IMR-90 (cell line): ENCODE measurements around the gene AMBP. TPM values are rescaled to one million over a fixed set of nuclear protein-coding genes. Genes with fewer than 3 reads are reported as not detected.

Experiments used
- ATAC-seq: fragments of 200-7000 bp; cut with Tn5 transposase; 2 replicates; pipeline ENCODE4 v1.9.1; 2020; ENCODE audit warnings: low read depth, mild to moderate bottlenecking, moderate library complexity
- BruUV-seq: library from RNA; stranded (reverse); fragments of 400-500 nt; replicated peaks from 2 replicates; lab custom pipeline; 2021; lab: Mats Ljungman, UMichigan
- CTCF ChIA-PET: fragments of 300-600 bp; formaldehyde crosslinking; extraction: SDS; loops from one replicate; lab custom pipeline; 2021; ENCODE audit warnings: antibody characterized with exemption; lab: Yijun Ruan, JAX
- POLR2A ChIA-PET: fragments of 300-600 bp; sonication (Branson Sonifier 250); formaldehyde crosslinking; loops from one replicate; lab custom pipeline; 2022; ENCODE audit warnings: antibody characterized with exemption; ENCODE audit not compliant: unreplicated experiment; lab: Charles Lee
- DNase-seq: peaks from one replicate; pipeline ENCODE4 v3.0.0; 2013
- H2AFZ ChIP-seq: replicated peaks from 2 replicates; pipeline ENCODE3; 2013; ENCODE audit warnings: low read length, mild to moderate bottlenecking; ENCODE audit not compliant: poor library complexity
- H2AK5ac ChIP-seq: 2 replicates; pipeline ENCODE4 v1.6.1; 2013; ENCODE audit warnings: low read depth, low read length, inconsistent platforms
- H2AK9ac ChIP-seq: replicated peaks from 2 replicates; pipeline ENCODE3; 2013; ENCODE audit warnings: mild to moderate bottlenecking, low read depth, low read length, moderate library complexity; ENCODE audit not compliant: poor library complexity
- H2BK120ac ChIP-seq: 2 replicates; pipeline ENCODE4 v1.6.1; 2013; ENCODE audit warnings: low read depth, low read length, inconsistent platforms
- H2BK15ac ChIP-seq: 3 replicates; pipeline ENCODE4 v1.6.1; 2013; ENCODE audit warnings: low read depth, low read length, inconsistent platforms
- H2BK20ac ChIP-seq: 2 replicates; pipeline ENCODE4 v1.6.1; 2013; ENCODE audit warnings: low read depth, mild to moderate bottlenecking, inconsistent platforms, low read length, moderate library complexity
- H2BK5ac ChIP-seq: 2 replicates; pipeline ENCODE4 v1.6.1; 2013; ENCODE audit warnings: mild to moderate bottlenecking, low read depth, low read length, inconsistent platforms; ENCODE audit not compliant: poor library complexity, severe bottlenecking
- H3K14ac ChIP-seq: replicated peaks from 2 replicates; pipeline ENCODE4 v1.6.1; 2013; ENCODE audit warnings: low read depth, low read length, inconsistent platforms
- H3K18ac ChIP-seq: 2 replicates; pipeline ENCODE4 v1.6.1; 2013; ENCODE audit warnings: low read depth, low read length, control low read depth
- H3K23ac ChIP-seq: 2 replicates; pipeline ENCODE4 v1.6.1; 2013; ENCODE audit warnings: low read depth, low read length, inconsistent platforms
- H3K27ac ChIP-seq: 2 replicates; pipeline ENCODE4 v1.5.1; 2013; ENCODE audit warnings: mild to moderate bottlenecking, control low read depth, low read length; ENCODE audit not compliant: insufficient read depth
- H3K27me3 ChIP-seq: 2 replicates; pipeline ENCODE4 v1.6.1; 2013; ENCODE audit warnings: low read length; ENCODE audit not compliant: control insufficient read depth, insufficient read depth
- H3K36me3 ChIP-seq: 2 replicates; pipeline ENCODE4 v1.6.1; 2013; ENCODE audit warnings: low read length, mixed read lengths; ENCODE audit not compliant: control insufficient read depth, insufficient read depth
- H3K4ac ChIP-seq: 2 replicates; pipeline ENCODE4 v1.6.1; 2013; ENCODE audit warnings: low read depth, low read length, inconsistent platforms
- H3K4me1 ChIP-seq: 2 replicates; pipeline ENCODE4 v1.6.1; 2013; ENCODE audit warnings: low read length, mixed read lengths; ENCODE audit not compliant: control insufficient read depth, insufficient read depth
- H3K4me2 ChIP-seq: 2 replicates; pipeline ENCODE4 v1.6.1; 2013; ENCODE audit warnings: low read depth, mild to moderate bottlenecking, control low read depth, low read length, moderate library complexity
- H3K4me3 ChIP-seq: 2 replicates; pipeline ENCODE4 v1.5.1; 2013; ENCODE audit warnings: low read depth, mild to moderate bottlenecking, control low read depth, low read length, moderate library complexity; ENCODE audit not compliant: insufficient read depth
- H3K56ac ChIP-seq: 2 replicates; pipeline ENCODE4 v1.6.1; 2013; ENCODE audit warnings: low read length, inconsistent platforms; ENCODE audit not compliant: insufficient read depth; ENCODE audit errors: extremely low read depth
- H3K79me1 ChIP-seq, 2 experiments: 2 replicates each; pipeline ENCODE4 v1.6.1; 2013; ENCODE audit warnings: low read length in 2 of 2, inconsistent platforms in 1 of 2, low read depth in 1 of 2
- H3K9ac ChIP-seq: 2 replicates; pipeline ENCODE4 v1.6.1; 2013; ENCODE audit warnings: low read depth, low read length, control low read depth
- H3K9me1 ChIP-seq: 2 replicates; pipeline ENCODE4 v1.6.1; 2013; ENCODE audit warnings: low read length, inconsistent platforms; ENCODE audit not compliant: insufficient read depth
- H3K9me3 ChIP-seq: 2 replicates; pipeline ENCODE4 v1.6.1; 2013; ENCODE audit warnings: low read length; ENCODE audit not compliant: control insufficient read depth, insufficient read depth
- H4K20me1 ChIP-seq: 2 replicates; pipeline ENCODE4 v1.6.1; 2013; ENCODE audit warnings: low read length, inconsistent platforms; ENCODE audit not compliant: insufficient read depth
- H4K5ac ChIP-seq: 2 replicates; pipeline ENCODE4 v1.6.1; 2013; ENCODE audit warnings: mild to moderate bottlenecking, low read depth, low read length, control low read depth
- H4K8ac ChIP-seq, 2 experiments: 2 replicates each; pipeline ENCODE4 v1.6.1; 2013; ENCODE audit warnings: low read depth in 2 of 2, low read length in 2 of 2, control low read depth in 1 of 2, inconsistent platforms in 1 of 2
- H4K91ac ChIP-seq: 2 replicates; pipeline ENCODE4 v1.6.1; 2013; ENCODE audit warnings: low read depth, low read length, inconsistent platforms; ENCODE audit not compliant: insufficient read depth
- CEBPB ChIP-seq: IDR thresholded peaks from 2 replicates; pipeline ENCODE4 v1.6.1; 2012; ENCODE audit warnings: low read depth, low read length, improper control_type of control experiment
- CHD1 ChIP-seq: IDR thresholded peaks from 2 replicates; pipeline ENCODE4 v1.6.1; 2012; ENCODE audit warnings: low read depth, low read length, improper control_type of control experiment
- FOS ChIP-seq: fragments of 150-350 bp; IDR thresholded peaks from 2 replicates; pipeline ENCODE4 v1.6.1; 2016; ENCODE audit warnings: low read depth, low read length
- MAFK ChIP-seq: IDR thresholded peaks from 2 replicates; pipeline ENCODE4 v1.6.1; 2012; ENCODE audit warnings: low read depth, low read length, improper control_type of control experiment
- MAZ ChIP-seq: IDR thresholded peaks from 2 replicates; pipeline ENCODE4 v1.6.1; 2012; ENCODE audit warnings: low read depth, mild to moderate bottlenecking, low read length, improper control_type of control experiment, moderate library complexity, borderline replicate concordance
- MXI1 ChIP-seq: IDR thresholded peaks from 2 replicates; pipeline ENCODE4 v1.6.1; 2012; ENCODE audit warnings: low read depth, mild to moderate bottlenecking, low read length, moderate library complexity, borderline replicate concordance
- NFE2L2 ChIP-seq: fragments of 150-350 bp; IDR thresholded peaks from 2 replicates; pipeline ENCODE4 v1.6.1; 2016; ENCODE audit warnings: low read depth, mild to moderate bottlenecking, low read length
- RCOR1 ChIP-seq: IDR thresholded peaks from 2 replicates; pipeline ENCODE4 v1.6.1; 2012; ENCODE audit warnings: mild to moderate bottlenecking, low read length, improper control_type of control experiment; ENCODE audit not compliant: insufficient replicate concordance
- RFX5 ChIP-seq: IDR thresholded peaks from 2 replicates; pipeline ENCODE4 v1.8.0; 2012; ENCODE audit warnings: low read depth, mild to moderate bottlenecking, low read length, moderate library complexity
- SMC3 ChIP-seq: fragments of 150-350 bp; IDR thresholded peaks from 2 replicates; pipeline ENCODE4 v1.6.1; 2016; ENCODE audit warnings: low read depth, mild to moderate bottlenecking, antibody characterized with exemption, low read length, moderate library complexity
- WGBS, 2 experiments: methylation state at CpG; one replicate each; pipeline versions ENCODE4 v1.1.5 to v1.1.7; 2013; ENCODE audit warnings: missing lambda C conversion rate in 2 of 2; ENCODE audit not compliant: insufficient read length in 1 of 2; ENCODE audit errors: extremely low coverage in 2 of 2; 5-methylcytosine and 5-hydroxymethylcytosine counted together
- dilution Hi-C: fragments of 300-500 bp; cut with HindIII; formaldehyde crosslinking; loops from one replicate; pipeline ENCODE4 v1.14.3; 2018; ENCODE audit warnings: low sequenced_read_pairs; ENCODE audit not compliant: unreplicated experiment
- in situ Hi-C: fragments of 300-500 bp; cut with MboI; formaldehyde crosslinking; loops from 3 replicates; pipeline ENCODE4 v1.14.3; 2019; ENCODE audit warnings: low sequenced_read_pairs, inconsistent platforms, mixed read lengths
- intact Hi-C: fragments of 100-400 bp; cut with micrococcal nuclease; formaldehyde crosslinking; loops from 2 replicates; pipeline ENCODE4 v1.10.0; 2022
- polyA plus RNA-seq, 3 experiments: library from polyadenylated mRNA; depleted of rRNA; stranded (reverse); fragments of >200 nt; gene quantifications; 2 replicates each; pipeline ENCODE4 v1.2.3, GENCODE V29; 2012; ENCODE audit warnings: low replicate concordance in 1 of 3
- total RNA-seq: library from RNA; depleted of rRNA; stranded (reverse); fragments of >200 nt; gene quantifications from 2 replicates; pipeline ENCODE4 v1.2.3, GENCODE V29; 2012
- TF ChIP-seq, protein P1 (sequence below): fragments of 150-350 bp; IDR thresholded peaks from 2 replicates; pipeline ENCODE4 v1.6.1; 2016; ENCODE audit warnings: low read depth, mild to moderate bottlenecking, low read length, moderate library complexity, borderline replicate concordance
- TF ChIP-seq, protein P2 (sequence below): fragments of 150-350 bp; IDR thresholded peaks from 2 replicates; pipeline ENCODE4 v1.6.1; 2017; ENCODE audit warnings: mild to moderate bottlenecking, antibody characterized with exemption, low read length, low read depth
- TF ChIP-seq, protein P3 (sequence below): conservative IDR thresholded peaks from 2 replicates; pipeline ENCODE4 v1.5.1; 2012; ENCODE audit warnings: mild to moderate bottlenecking, low read depth, low read length, improper control_type of control experiment

Gene AMBP
- total and polyA plus RNA-seq, 2 of the 4 experiments (the other 2 are of a cell fraction) = not detected

DNA sequence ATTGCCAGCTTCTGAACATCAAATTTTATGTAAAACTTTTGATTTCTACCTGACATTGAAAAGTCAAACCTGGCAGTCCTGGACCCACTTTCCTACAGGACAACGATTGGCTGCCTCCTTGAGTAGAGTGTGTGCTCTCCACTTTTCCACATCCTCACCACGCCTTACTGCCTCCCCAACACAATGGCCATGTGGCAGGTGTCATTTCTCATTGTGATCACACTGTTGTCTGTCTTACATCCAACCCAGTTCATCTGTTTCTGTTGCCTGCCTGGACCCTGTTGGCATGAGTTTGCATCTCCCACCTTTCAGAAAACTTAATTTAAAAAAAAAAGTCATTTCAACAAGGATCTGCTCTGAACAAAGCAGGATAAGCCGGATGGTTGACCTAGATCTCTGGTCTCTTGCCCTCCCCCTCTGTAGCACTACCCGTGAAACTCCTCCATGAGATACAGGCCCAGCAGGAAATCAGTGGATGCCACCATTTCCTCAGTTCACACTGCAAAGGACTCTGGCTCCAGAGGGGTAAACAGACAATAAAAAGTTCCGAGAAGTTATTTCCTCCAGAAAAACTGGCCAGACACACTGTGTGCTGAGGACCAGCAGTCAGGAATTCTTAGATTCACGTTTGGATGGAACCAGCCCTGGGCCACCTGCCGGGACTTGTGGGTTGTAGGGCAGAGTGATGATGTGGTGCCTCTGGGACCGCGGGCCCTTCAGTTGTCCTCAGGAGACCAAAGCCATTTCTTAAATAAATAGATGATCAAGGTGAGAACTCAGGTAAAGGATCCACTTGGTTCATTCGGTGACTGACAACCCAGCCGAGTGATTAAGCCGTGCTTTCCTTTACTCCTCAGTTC, 48.6 kb downstream of the AMBP start:
- DNase-seq = no peak
- Histone ChIP-seq H3K4me1 (no peaks in the 10 kb centered on the region), H3K4me3 (no peak overlapping the region), H4K5ac (no peak overlapping the region), H2BK20ac (no peak overlapping the region), H3K9ac (no peak overlapping the region), H2AK5ac (no peak overlapping the region), H2BK5ac (no peak overlapping the region), H4K91ac (no peak overlapping the region), H3K14ac (no peak overlapping the region), H3K9me3 (no peaks in the 10 kb centered on the region), H4K20me1 (no peaks in the 10 kb centered on the region; the same call in 1 of the 2 replicates), H4K8ac (no peak overlapping the region), H3K23ac (no peak overlapping the region), H3K79me1 (peaks cover 0 to 7% of the 10 kb centered on the region in 2 experiments; a peak in 3 of 4 replicates), H3K27ac (no peak overlapping the region), H3K18ac (no peak overlapping the region), H3K4ac (no peak overlapping the region), H3K4me2 (no peak overlapping the region), H3K56ac (no peak overlapping the region), H3K9me1 (peaks cover 9% of the 10 kb centered on the region), H3K36me3 (peaks cover 56% of the 10 kb centered on the region), H3K27me3 (no peaks in the 10 kb centered on the region), H2AK9ac (no peak overlapping the region), H2BK15ac (no peak overlapping the region), H2BK120ac (no peak overlapping the region), H2AFZ (no peak overlapping the region)
- in situ Hi-C loops (no loop called here), dilution Hi-C loops (no loop called here), intact Hi-C loops (loop anchor here (5.0 kb wide), 1 partner anchor 347 kb away; no protein-coding TSS in a partner anchor)
- no TSS peak for BruUV-seq
- WGBS, 2 experiments = 95% methylated on average over 4 of the region's 12 CpGs; no CpG with 5 or more reads in 1 of the 2 experiments
- no peak for TF ChIP-seq MXI1
- TF ChIP-seq CEBPB = no peak
- TF ChIP-seq SMC3 = no peak
- TF ChIP-seq, protein P1, sequence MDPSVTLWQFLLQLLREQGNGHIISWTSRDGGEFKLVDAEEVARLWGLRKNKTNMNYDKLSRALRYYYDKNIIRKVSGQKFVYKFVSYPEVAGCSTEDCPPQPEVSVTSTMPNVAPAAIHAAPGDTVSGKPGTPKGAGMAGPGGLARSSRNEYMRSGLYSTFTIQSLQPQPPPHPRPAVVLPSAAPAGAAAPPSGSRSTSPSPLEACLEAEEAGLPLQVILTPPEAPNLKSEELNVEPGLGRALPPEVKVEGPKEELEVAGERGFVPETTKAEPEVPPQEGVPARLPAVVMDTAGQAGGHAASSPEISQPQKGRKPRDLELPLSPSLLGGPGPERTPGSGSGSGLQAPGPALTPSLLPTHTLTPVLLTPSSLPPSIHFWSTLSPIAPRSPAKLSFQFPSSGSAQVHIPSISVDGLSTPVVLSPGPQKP = no peak
- TF ChIP-seq RFX5 = no peak
- TF ChIP-seq NFE2L2 = no peak
- TF ChIP-seq MAFK = no peak
- TF ChIP-seq, protein P2, sequence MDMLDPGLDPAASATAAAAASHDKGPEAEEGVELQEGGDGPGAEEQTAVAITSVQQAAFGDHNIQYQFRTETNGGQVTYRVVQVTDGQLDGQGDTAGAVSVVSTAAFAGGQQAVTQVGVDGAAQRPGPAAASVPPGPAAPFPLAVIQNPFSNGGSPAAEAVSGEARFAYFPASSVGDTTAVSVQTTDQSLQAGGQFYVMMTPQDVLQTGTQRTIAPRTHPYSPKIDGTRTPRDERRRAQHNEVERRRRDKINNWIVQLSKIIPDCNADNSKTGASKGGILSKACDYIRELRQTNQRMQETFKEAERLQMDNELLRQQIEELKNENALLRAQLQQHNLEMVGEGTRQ = no peak
- TF ChIP-seq FOS = no peak
- no peak for TF ChIP-seq MAZ
- TF ChIP-seq RCOR1 = no peak
- no peak for TF ChIP-seq CHD1
- TF ChIP-seq, protein P3, sequence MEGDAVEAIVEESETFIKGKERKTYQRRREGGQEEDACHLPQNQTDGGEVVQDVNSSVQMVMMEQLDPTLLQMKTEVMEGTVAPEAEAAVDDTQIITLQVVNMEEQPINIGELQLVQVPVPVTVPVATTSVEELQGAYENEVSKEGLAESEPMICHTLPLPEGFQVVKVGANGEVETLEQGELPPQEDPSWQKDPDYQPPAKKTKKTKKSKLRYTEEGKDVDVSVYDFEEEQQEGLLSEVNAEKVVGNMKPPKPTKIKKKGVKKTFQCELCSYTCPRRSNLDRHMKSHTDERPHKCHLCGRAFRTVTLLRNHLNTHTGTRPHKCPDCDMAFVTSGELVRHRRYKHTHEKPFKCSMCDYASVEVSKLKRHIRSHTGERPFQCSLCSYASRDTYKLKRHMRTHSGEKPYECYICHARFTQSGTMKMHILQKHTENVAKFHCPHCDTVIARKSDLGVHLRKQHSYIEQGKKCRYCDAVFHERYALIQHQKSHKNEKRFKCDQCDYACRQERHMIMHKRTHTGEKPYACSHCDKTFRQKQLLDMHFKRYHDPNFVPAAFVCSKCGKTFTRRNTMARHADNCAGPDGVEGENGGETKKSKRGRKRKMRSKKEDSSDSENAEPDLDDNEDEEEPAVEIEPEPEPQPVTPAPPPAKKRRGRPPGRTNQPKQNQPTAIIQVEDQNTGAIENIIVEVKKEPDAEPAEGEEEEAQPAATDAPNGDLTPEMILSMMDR = no peak
- ATAC-seq = no peak
- POLR2A ChIA-PET = no interaction called here
- CTCF ChIA-PET = no interaction called here
